PC-9 (cell line): ENCODE data around the gene ACER2. TPM values are rescaled to one million over a fixed set of nuclear protein-coding genes. Genes with fewer than 3 reads are reported as not detected.
A peak's percentile ranks its signal among the peaks of the same experiment; 100 is the strongest.

Experiments used
- BruUV-seq: library from RNA; stranded (reverse); fragments of 400-500 nt; replicated peaks from 2 replicates; lab custom pipeline; 2021; lab: Mats Ljungman, UMichigan
- CTCF ChIA-PET: fragments of 300-600 bp; sonication (Branson Sonifier 250); formaldehyde crosslinking; loops from one replicate; lab custom pipeline; 2022; ENCODE audit warnings: antibody characterized with exemption; lab: Charles Lee
- POLR2A ChIA-PET: fragments of 300-600 bp; sonication (Branson Sonifier 250); formaldehyde crosslinking; loops from one replicate; lab custom pipeline; 2022; ENCODE audit warnings: antibody characterized with exemption; ENCODE audit not compliant: unreplicated experiment; lab: Charles Lee
- DNase-seq, 2 experiments: peaks; one replicate each; pipeline versions ENCODE4 v3.0.0 to v3.0.0-alpha.2; 2015 to 2022; ENCODE audit warnings: mixed read lengths in 1 of 2
- H2AFZ ChIP-seq: fragments of 200-600 bp; sonication (generic); 2 replicates; pipeline ENCODE4 v1.8.1; 2017; ENCODE audit warnings: antibody characterized with exemption
- H3F3A ChIP-seq: fragments of 200-600 bp; sonication (generic); 2 replicates; pipeline ENCODE4 v1.8.1; 2017; ENCODE audit warnings: antibody characterized with exemption, mild to moderate bottlenecking, low read depth; ENCODE audit not compliant: insufficient read depth
- H3K27ac ChIP-seq: fragments of 200-600 bp; sonication (generic); 2 replicates; pipeline ENCODE4 v1.6.1; 2016; ENCODE audit warnings: mixed run types
- H3K27me3 ChIP-seq: fragments of 200-600 bp; sonication (generic); 2 replicates; pipeline ENCODE4 v1.6.1; 2016; ENCODE audit warnings: low read depth, mixed run types; ENCODE audit not compliant: insufficient read depth
- H3K36me3 ChIP-seq: fragments of 200-600 bp; sonication (generic); 2 replicates; pipeline ENCODE4 v1.6.1; 2016; ENCODE audit warnings: low read depth, mixed run types
- H3K4me1 ChIP-seq: fragments of 200-600 bp; sonication (generic); replicated peaks from 2 replicates; pipeline ENCODE4 v1.6.1; 2016; ENCODE audit warnings: mixed run types; ENCODE audit not compliant: insufficient read depth
- H3K4me2 ChIP-seq: fragments of 200-600 bp; sonication (generic); 2 replicates; pipeline ENCODE4 v1.6.1; 2017; ENCODE audit warnings: mixed run types
- H3K4me3 ChIP-seq: fragments of 200-600 bp; sonication (generic); 2 replicates; pipeline ENCODE4 v1.6.1; 2016; ENCODE audit warnings: mixed run types
- H3K79me2 ChIP-seq: fragments of 200-600 bp; sonication (generic); 2 replicates; pipeline ENCODE4 v1.6.1; 2017; ENCODE audit warnings: low read depth, mixed run types
- H3K9me2 ChIP-seq: fragments of 200-600 bp; sonication (generic); 2 replicates; pipeline ENCODE4 v1.8.1; 2017; ENCODE audit warnings: mild to moderate bottlenecking; ENCODE audit not compliant: insufficient read depth
- H3K9me3 ChIP-seq: fragments of 200-600 bp; sonication (generic); 2 replicates; pipeline ENCODE4 v1.8.1; 2016; ENCODE audit warnings: low read depth; ENCODE audit not compliant: insufficient read depth
- H4K20me1 ChIP-seq: fragments of 200-600 bp; sonication (generic); 2 replicates; pipeline ENCODE4 v1.8.1; 2017; ENCODE audit not compliant: insufficient read depth
- EZH2 ChIP-seq: fragments of 200-600 bp; sonication (generic); IDR thresholded peaks from 2 replicates; pipeline ENCODE4 v1.8.0; 2017; ENCODE audit warnings: antibody characterized with exemption, low read depth
- intact Hi-C: fragments of 100-400 bp; cut with micrococcal nuclease; formaldehyde crosslinking; loops from one replicate; pipeline ENCODE4 v1.10.0; 2022; ENCODE audit not compliant: unreplicated experiment
- total RNA-seq: library from RNA; stranded (reverse); gene quantifications from 2 replicates; pipeline ENCODE4 v1.2.3, GENCODE V29; 2021
- TF ChIP-seq, protein P1 (sequence below): fragments of 200-600 bp; sonication (generic); conservative IDR thresholded peaks from 2 replicates; pipeline ENCODE4 v1.6.1; 2017; ENCODE audit warnings: mixed run types, antibody characterized with exemption, mild to moderate bottlenecking, moderate library complexity

ACER2 gene
- total RNA-seq, 1 experiment from 2014 or later, result 4.3 TPM

DNA sequence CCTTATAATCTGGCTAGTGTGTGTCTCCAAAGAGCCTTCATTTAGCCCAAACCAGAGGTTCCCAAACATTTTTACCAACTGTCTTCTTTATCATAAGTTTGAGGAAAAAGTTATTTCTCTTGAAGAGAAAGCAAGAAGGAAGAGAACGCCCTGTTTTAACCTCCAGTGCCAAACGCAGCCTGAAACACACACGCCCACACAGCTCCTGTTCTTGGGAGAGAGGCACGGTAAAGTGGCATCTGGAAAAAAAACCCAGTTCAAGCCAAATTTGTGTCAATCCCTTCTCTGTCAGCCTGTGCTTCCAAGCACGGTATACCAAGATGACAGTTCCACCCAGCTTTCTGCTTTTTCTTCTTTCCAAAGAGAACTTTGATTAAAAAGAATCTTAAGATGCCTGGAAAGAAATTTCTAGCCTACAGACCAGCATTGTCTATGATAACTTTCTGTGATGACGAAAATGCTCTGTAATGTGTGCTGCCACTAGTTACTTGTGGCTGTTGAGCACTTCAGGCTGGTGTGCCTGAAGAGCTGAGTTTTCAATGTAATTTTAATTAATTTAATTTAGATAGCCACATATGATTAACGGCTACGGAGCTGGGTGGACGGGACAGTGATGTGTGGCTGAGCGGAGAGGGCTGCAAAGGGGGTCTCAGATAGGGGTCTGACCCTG is 62.3 kb downstream of the ACER2 start:
- POLR2A ChIA-PET, result no interaction called here
- H3K4me3 ChIP-seq, result no peak overlapping the region
- H2AFZ ChIP-seq, result no peak overlapping the region
- H3K4me1 ChIP-seq, result no peaks in the 10 kb centered on the region
- no peak overlapping the region for H3K27ac ChIP-seq
- intact Hi-C loops, result no loop called here
- CTCF ChIA-PET, result no interaction called here
- no peak for DNase-seq
- H3K36me3 ChIP-seq, result no peaks in the 10 kb centered on the region
- H3K4me2 ChIP-seq, result no peak overlapping the region
- no peaks in the 10 kb centered on the region for H3K9me2 ChIP-seq
- no peaks in the 10 kb centered on the region for H4K20me1 ChIP-seq
- no peaks in the 10 kb centered on the region for H3F3A ChIP-seq
- peaks cover 20% of the 10 kb centered on the region; the same call in 1 of the 2 replicates for H3K27me3 ChIP-seq
- no peaks in the 10 kb centered on the region for H3K9me3 ChIP-seq
- no peaks in the 10 kb centered on the region for H3K79me2 ChIP-seq
- TF ChIP-seq EZH2, result no peak
- no TSS peak for BruUV-seq

DNA sequence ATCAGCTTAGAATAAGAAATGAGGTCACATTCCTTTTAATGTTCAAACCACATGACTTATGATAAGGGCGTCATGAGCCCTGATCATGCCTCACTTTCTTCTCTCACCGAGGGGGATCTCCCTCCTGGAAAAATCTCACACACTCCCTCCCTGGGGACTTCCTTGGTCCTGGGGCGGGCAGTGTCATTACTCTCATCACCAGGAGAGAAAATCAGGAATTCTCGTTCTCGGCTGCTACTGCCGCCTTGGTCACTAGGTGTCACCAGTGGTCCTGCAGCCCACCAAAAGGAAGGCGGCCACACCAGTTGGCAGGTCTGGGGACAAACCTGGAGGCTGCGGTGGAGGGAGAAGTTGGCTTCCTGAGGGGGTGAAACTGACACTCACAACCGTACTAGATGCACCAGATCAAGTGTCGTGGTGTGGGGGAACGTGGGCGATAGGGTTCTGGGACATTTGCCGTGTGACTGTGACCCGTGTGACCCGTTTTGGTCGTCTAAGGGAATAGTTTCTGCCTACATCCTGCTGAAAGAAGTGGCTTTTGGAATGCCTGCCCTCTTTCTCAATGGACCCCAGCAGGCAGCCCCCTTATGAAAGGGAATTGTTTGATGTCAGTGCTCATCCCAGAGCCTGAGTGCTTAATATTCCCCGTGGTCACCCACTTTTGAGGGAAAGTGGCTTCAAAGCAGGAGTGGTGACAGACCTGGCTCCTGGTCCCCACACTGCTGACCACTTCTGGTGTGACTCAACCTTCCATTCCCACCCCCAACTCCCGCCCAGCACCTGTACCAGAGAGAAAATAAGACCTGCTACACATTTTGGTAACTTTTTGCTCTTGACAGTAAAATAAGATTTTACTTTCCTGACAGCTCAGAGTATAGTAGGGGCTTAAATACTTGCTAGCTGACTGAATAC is 63.2 kb downstream of the ACER2 start:
- ChIA-PET CTCF (no interaction called here), POLR2A (no interaction called here)
- Histone ChIP-seq H3K9me2 (no peaks in the 10 kb centered on the region), H3K27ac (no peak overlapping the region), H2AFZ (no peak overlapping the region), H3K9me3 (no peaks in the 10 kb centered on the region), H3K4me2 (peak overlapping the region; percentile 46; the same call in 1 of the 2 replicates), H3K27me3 (peaks cover 29% of the 10 kb centered on the region), H4K20me1 (no peaks in the 10 kb centered on the region), H3K36me3 (no peaks in the 10 kb centered on the region), H3F3A (no peaks in the 10 kb centered on the region), H3K79me2 (no peaks in the 10 kb centered on the region), H3K4me1 (no peaks in the 10 kb centered on the region), H3K4me3 (no peak overlapping the region)
- TF ChIP-seq, protein P1, sequence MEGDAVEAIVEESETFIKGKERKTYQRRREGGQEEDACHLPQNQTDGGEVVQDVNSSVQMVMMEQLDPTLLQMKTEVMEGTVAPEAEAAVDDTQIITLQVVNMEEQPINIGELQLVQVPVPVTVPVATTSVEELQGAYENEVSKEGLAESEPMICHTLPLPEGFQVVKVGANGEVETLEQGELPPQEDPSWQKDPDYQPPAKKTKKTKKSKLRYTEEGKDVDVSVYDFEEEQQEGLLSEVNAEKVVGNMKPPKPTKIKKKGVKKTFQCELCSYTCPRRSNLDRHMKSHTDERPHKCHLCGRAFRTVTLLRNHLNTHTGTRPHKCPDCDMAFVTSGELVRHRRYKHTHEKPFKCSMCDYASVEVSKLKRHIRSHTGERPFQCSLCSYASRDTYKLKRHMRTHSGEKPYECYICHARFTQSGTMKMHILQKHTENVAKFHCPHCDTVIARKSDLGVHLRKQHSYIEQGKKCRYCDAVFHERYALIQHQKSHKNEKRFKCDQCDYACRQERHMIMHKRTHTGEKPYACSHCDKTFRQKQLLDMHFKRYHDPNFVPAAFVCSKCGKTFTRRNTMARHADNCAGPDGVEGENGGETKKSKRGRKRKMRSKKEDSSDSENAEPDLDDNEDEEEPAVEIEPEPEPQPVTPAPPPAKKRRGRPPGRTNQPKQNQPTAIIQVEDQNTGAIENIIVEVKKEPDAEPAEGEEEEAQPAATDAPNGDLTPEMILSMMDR, result peak; percentile 69
- no peak for TF ChIP-seq EZH2
- intact Hi-C loops, result no loop called here
- BruUV-seq, result no TSS peak
- peak in 1 of 2 experiments; percentile 33 for DNase-seq

DNA sequence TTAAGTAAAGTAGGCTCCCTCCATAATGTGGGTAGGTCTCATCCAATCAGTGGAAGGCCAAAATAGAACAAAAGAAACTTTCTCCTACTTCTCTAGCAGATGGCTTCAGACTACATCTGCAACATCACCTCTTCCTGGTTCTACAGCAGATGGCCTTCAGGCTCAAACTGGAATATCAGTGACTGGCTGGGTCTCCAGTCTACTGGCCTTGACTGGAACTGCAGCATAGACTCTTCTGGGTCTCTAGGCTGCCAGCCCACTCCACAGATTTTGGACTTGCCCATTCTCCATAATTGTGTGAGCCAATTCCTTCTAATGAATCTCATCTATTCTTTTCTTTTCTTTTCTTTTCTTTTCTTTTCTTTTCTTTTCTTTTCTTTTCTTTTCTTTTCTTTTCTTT is 64.8 kb downstream of the ACER2 start:
- intact Hi-C loops, result no loop called here
- Histone ChIP-seq H3K4me2 (no peak overlapping the region), H3K4me3 (no peak overlapping the region), H3K36me3 (no peaks in the 10 kb centered on the region), H3F3A (no peaks in the 10 kb centered on the region), H3K4me1 (no peaks in the 10 kb centered on the region), H4K20me1 (no peaks in the 10 kb centered on the region), H2AFZ (no peak overlapping the region), H3K9me2 (no peaks in the 10 kb centered on the region), H3K79me2 (no peaks in the 10 kb centered on the region), H3K27me3 (peaks cover 35% of the 10 kb centered on the region), H3K9me3 (no peaks in the 10 kb centered on the region), H3K27ac (no peak overlapping the region)
- DNase-seq, result no peak
- ChIA-PET CTCF (interaction anchor here (0.6 kb wide), 1 partner anchor 9 kb away, joined by 8 read pairs; no protein-coding TSS in a partner anchor), POLR2A (no interaction called here)
- no TSS peak for BruUV-seq
- no peak for TF ChIP-seq EZH2
- TF ChIP-seq, protein P1, result no peak
